ENCODE results near the gene HCFC1R1.

Gene HCFC1R1

DNA sequence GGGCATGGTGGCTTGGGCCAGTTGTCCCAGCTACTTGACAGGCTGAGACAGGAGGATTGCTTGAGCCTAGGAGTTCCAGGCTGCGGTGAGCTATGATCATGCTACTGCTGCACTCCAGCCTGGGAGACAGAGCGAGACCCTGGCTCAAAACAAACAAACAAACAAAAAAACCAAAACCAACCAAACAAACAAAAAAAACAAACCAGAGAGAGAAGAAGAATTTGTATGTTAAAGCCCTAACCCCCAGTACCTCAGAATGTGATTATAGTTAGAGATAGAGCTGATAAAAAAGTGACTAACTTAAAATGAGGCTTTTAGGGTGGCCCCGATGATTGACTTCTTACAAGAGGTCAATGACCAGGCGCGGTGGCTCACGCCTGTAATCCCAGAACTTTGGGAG lies 21.0 kb upstream of the HCFC1R1 start:
- TF ChIP-seq, protein P1, sequence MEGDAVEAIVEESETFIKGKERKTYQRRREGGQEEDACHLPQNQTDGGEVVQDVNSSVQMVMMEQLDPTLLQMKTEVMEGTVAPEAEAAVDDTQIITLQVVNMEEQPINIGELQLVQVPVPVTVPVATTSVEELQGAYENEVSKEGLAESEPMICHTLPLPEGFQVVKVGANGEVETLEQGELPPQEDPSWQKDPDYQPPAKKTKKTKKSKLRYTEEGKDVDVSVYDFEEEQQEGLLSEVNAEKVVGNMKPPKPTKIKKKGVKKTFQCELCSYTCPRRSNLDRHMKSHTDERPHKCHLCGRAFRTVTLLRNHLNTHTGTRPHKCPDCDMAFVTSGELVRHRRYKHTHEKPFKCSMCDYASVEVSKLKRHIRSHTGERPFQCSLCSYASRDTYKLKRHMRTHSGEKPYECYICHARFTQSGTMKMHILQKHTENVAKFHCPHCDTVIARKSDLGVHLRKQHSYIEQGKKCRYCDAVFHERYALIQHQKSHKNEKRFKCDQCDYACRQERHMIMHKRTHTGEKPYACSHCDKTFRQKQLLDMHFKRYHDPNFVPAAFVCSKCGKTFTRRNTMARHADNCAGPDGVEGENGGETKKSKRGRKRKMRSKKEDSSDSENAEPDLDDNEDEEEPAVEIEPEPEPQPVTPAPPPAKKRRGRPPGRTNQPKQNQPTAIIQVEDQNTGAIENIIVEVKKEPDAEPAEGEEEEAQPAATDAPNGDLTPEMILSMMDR (conservative IDR thresholded peaks at IDR 0.05) = no peak
- H3K27ac ChIP-seq = peak overlapping the region; percentile 43; the same call in 1 of the 2 replicates

DNA sequence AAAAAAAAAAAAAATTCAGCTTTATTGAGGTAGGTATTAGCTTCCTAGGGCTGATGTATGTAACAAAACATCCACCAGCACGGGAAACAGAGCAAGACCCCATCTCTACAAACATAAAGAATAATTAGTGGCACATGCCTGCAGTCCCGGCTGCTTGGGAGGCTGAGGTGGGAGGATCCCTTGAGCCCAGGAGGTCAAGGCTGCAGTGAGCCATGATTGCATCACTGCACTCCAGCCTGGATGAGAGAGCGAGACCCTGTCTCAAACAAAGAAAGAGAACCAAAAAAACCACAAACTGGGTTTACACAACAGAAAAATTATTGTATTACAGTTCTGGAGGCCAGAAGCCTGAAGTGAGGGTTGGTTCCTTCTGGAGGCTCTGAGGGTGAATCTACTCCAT lies 18.6 kb upstream of the HCFC1R1 start:
- H3K27ac ChIP-seq = no peak overlapping the region
- TF ChIP-seq, protein P1 (conservative IDR thresholded peaks at IDR 0.05) = no peak

DNA sequence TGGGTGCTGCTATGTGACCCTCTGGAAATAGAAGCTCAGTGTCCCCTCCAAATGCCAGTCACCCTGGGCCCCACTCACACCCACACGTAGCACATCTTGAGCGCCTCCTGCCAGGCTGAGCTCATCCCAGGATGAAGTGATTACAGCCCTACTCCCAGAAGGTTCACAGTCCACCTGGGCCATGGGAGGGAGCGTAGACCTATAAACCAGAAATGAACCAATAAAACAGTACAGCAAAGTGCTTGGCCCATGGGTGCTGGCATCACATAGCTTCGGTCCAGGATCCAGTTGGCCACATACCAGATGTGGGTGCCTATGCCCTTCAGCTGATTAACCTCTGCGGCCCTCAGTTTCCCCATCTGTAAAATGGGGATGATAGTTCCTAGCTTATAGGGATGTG lies 15.2 kb upstream of the HCFC1R1 start:
- TF ChIP-seq, protein P1 (conservative IDR thresholded peaks at IDR 0.05) = no peak
- no peak overlapping the region for H3K27ac ChIP-seq

- no peak overlapping the region for H3K27ac ChIP-seq
- TF ChIP-seq, protein P1 (conservative IDR thresholded peaks at IDR 0.05) = no peak
Observed at GRCh38 chr16:3038256-3038655, 14.5 kb upstream of the HCFC1R1 start.

DNA sequence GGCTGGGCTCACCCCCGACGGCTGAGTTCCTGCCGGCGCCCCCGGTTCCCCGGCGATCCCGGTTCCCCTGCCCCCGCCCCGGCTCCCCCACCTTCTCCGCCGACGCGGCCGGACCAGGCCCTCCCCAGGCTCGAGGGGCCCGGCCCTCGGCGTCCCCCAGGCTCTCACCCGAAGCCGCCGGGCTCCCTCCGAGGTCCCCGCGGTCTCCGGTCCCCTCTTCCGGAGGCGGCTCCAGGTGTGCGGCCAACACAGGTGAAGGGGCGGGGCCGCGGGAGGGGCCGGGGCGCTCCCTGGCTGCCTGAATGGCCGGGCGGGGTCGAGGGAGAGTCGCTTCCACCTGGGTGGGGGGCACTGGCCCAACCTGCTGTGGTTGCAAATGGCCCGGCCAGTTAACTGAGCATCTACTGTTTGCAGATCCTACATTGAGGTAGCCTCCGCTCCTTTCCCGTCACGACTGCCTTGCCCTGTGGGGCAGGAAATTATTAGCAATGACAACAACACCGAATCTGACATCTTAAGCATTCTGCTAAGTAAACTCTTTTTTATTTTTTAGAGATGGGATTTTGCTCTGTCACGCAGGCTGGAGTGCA lies 13.1 kb upstream of the HCFC1R1 start, which contains the start of gene BICDL2:
Gene BICDL2 (minus strand): TSS at position 219 of the 590 bp plus-strand sequence. CDS start 1,448 bp downstream, outside the sequence.
- H3K27ac ChIP-seq = peak within 1 kb of the TSS; percentile 41; the same call in 1 of the 2 replicates
- TF ChIP-seq, protein P1 (conservative IDR thresholded peaks at IDR 0.05) = no peak

DNA sequence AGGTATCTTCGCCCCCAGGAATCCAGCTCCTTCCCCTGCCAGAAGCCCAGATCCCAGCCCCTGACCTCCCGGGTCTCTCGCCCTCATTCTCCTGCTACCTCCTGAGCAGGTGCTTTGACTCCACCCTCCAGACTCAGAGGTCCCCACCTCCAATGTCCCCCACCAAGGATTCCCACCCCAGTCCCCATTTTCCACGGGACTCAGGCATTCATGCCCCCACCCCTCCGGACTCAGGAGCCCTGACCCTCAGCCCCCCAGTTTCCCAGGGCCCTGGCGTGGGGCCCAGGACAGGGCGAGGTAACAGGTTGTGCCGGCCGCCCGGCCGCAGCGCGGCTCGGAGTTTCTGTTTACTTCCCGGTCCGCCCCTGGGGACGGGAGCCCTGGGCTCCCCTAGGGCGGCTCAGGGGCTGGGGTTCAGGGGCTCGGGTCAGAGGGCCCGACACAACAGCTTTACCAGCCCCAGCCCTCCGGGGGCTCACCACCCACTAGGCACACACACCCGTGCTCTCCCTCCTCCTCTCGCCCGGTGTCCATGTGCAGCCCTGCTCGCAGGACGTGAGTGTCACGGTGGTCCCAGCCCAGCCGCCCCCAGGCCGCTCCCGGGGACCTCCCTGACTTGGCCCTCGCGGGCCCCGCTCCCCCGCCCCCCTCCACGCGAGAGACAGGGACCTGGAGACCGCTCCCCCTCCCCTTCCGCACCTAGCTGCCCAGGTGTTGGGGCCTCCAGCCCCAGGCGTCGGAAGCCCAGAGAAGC lies 12.4 kb upstream of the HCFC1R1 start:
- TF ChIP-seq, protein P1 (conservative IDR thresholded peaks at IDR 0.05) = no peak
- H3K27ac ChIP-seq = peak overlapping the region; percentile 41; the same call in 1 of the 2 replicates

DNA sequence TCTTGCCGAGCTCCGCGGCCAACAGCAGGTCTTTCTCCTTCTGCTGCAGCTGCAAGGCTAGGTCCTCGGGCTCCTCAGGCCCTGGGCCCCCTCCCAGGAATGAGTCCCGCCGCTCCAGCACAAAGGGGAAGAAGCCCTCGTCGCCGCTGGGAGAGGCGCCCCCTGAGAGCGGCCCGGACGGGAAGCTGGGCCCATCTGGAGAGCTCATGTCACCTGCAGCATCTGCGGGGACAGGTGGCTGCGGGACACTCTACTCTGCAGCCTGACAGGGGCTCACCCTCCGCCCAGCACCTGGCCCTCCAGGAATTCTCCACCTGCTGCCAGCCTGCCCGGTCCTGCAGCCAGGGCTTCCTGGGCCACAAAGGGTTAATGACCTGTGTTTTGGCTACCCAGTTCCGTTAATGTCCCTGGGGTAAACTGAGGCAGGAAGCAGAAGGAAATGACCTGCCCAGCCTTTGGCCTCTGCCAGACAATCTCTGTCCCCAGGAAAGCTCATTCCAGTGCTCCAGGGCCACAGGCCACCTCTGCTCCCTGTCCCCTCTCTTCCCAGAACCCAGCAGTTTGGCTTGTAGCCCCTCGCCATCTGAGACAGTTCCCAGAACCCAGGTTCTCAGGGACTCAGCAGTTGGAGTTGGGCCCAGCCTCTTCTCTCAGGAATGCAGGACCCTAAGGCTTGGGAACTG lies 11.7 kb upstream of the HCFC1R1 start:
- TF ChIP-seq, protein P1 (conservative IDR thresholded peaks at IDR 0.05) = no peak

More for the DNA sequence above, 11.7 kb upstream of the HCFC1R1 start:
- no peak overlapping the region for H3K27ac ChIP-seq

Measured in VCaP (cell line).